HG02763 (cell line): ENCODE results near the gene ARHGAP32.
"Not testable (repeated sequence)": the region's sequence is repeated elsewhere in the genome, so short reads cannot be mapped to it uniquely, and the experiment has no call there.

Source experiments
- ATAC-seq: cut with Tn5 transposase; IDR thresholded peaks from one replicate; pipeline ENCODE4 v1.9.1; 2021; ENCODE audit warnings: mild to moderate bottlenecking, moderate library complexity; ENCODE audit not compliant: unreplicated experiment

ARHGAP32 gene

DNA sequence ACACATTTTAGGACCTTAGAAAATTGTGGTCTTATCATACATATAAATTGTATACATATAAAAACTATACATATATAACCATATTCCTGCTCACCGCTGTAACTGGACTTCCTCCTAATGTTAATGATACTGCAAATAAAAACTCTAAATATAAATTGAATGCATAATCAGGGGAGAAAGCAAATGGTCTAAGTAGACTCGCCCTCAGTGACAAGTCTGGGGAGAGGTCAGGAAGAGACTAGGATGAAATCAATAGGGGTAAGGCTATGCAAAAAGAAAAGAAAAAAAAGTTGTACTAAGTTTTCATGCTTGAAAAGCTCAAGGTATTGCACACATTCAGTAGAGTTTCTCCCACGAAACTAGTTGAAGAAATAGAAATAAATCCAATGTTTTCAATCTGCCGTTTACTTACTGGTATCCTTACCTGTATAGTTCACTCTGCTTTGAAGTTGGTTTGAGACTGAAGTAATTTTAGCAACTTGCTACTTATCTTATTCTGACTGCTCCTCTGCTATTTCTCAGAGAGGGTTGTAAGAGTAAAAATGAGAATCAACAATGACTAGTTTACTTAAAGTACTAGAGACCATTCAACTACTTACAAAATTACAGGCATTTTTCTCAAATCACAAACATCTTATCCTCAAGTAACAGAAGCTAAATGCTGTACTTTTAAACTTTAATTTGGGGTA is 12.2 kb upstream of the ARHGAP32 start:
- no peak for ATAC-seq

DNA sequence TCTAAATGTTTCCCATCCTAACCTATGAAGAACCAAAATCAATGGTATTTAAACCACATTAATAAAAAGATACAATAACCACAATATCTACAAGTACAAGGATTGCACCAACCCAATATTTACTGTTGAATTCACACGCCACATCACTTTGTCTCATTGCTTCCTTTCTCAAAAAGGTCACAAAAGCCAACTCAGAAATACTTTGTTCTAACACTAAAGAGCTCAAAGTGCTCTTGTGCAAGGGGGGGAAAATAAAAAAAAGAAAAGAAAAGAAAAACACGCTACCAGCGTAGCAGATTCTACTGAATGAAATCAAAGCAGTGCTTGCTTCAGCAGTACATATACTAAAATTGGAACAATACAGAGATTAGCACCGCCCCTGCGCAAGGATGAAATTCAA is 10.5 kb upstream of the ARHGAP32 start:
- ATAC-seq = no peak

DNA sequence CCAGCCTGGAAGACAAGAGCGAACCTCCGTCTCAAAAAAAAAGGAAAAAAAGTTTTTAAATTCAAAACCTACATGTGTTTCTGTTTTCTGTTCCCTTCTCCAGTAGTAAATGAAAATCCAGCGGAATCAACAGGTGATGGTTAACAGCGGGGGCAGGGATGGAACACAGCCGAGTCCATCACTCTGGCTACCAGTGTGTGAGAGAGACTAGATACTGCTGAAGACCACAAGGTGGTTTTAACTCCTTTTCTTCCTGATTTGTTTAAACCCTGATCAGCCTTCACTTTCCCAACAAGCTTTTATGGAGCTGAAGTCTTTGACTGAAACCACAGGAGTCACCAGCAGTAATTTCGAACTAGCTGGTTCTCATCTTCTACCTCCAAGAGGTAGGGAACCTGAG is 3.6 kb upstream of the ARHGAP32 start:
- no peak for ATAC-seq

DNA sequence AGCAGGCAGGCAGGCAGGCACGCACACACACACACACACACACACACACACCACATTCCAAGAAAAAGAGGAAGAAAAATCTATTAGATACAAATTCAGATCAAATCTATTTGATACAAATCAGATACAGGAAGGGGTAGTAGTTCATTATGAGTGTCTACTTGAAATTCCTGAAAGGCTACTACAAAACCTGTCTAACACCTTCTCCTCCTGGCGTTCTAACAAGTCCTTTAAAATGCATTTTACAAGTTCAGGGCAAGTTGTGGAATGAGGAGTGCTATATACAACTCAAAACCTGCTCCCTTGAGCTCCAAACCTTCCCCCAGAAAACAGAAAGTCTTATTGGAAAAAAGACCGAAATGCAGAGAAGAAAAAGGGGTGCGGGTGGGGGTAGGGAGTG is 476 bp downstream of the ARHGAP32 start:
- no peak for ATAC-seq

DNA sequence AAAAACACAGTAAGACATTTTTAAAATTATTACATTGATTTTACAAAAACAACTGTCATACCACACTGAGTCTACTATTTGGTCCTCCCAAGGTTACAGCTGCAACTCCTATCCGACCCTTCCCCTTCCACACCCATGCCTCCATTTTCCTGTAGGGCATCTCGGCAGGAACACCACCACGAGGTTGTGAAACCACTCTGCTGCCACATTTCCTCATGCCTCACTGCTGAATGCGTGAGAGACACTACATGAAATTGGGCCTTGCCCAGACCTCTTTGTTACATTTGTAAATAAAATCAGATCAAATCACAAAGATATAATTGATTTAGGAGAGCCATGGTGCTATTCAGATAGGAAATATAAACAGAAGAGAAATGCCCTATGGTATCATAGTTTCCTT is 2.0 kb downstream of the ARHGAP32 start:
- no peak for ATAC-seq

DNA sequence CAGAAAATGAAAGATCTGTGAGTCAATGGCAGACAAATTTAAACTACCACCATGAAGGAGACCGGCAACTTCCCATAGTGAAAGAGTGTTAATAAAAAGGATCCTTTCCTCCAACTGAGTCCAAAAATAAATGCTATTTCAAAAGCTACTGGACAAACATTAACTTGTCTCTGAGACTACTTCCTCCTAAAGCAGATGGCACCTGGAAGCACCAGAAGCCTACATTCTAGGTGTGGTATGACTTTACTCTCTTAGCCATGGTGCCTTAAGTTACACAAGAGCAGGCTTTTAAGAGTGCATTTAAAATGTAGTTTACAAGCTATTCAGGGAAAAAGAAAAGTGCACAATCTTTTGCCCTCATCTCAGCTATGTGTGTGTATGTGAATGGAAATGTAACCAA is 2.5 kb downstream of the ARHGAP32 start:
- ATAC-seq = no peak

DNA sequence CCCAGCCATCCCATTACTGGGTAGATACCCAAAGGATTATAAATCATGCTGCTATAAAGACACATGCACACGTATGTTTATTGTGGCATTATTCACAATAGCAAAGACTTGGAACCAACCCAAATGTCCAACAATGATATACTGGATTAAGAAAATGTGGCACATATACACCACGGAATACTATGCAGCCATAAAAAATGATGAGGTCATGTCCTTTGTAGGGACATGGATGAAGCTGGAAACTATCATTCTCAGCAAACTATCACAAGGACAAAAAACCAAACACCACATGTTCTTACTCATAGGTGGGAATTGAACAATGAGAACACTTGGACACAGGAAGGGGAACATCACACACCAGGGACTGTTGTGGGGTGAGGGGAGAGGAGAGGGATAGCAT is 7.0 kb downstream of the ARHGAP32 start:
- ATAC-seq = not testable (repeated sequence)

DNA sequence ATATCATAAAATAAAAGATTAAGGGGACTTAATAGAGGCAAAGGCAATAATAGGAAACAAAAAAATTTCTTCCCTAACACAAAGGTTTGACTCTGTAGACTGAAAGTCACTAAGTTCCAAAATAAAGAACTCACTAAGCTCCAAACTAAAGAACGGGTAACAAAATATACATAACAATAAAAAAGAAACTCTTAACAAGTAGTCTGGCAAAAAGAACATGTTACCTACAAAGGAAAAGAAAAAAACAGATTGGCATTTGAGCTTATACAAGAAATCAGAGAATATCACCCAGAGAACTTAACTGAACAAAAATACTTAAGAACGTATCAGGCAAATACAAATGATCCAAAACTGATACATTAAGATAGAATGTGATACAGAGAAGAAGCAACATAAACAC is 7.5 kb downstream of the ARHGAP32 start:
- ATAC-seq = no peak

DNA sequence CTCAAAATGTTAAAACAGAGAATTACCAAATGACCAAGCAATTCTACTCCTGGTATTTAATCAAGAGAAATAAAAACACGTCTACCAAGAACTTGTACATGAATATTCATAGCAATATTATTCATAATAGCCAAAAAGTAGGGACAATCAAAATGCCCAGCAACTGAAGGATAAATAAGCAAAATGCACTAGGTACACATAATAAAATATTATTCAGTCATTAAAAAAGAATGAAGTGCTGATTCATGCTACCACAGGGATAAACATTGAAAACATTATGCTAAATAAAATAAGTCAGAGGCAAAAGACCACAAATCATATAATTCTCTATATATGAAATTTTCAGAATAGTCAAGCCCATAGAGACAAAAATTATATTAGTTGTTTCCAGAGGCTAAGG is 24.8 kb downstream of the ARHGAP32 start:
- no peak for ATAC-seq

DNA sequence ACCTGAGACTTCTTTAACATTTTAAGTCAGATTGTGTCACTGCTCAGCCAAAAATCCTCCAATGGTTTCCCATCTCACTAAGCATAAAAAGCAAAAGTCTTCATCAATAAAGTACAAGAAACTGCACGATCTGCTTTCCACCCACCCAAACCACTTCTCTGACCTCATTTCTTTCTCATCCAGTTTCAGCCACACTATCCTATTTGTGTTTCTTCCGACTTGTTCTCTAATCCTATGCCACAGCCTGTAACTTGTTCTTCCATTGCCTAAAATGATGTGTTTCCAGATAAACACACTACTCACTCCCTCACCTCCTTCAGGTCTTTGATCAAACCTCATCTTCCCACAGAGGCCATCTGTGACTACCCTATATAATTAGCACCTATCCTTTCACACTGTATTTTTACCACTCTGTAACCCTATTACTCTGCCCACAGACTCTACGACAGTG is 28.4 kb downstream of the ARHGAP32 start:
- ATAC-seq = no peak

DNA sequence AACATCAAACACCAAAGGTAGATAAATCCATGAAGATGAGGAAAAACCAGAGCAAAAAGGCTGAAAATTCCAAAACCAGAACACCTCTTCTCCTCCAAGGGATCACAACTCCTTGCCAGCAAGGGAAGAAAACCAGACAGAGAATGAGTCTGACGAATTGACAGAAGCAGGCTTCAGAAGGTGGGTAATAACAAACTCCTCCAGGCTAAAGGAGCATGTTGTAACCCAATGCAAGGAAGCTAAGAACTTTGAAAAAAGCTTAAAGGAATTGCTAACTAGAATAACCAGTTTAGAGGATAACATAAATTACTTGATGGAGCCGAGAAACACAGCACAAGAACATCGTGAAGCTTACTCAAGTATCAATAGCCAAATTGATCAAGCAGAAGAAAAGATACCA is 35.0 kb downstream of the ARHGAP32 start:
- not testable (repeated sequence) for ATAC-seq

DNA sequence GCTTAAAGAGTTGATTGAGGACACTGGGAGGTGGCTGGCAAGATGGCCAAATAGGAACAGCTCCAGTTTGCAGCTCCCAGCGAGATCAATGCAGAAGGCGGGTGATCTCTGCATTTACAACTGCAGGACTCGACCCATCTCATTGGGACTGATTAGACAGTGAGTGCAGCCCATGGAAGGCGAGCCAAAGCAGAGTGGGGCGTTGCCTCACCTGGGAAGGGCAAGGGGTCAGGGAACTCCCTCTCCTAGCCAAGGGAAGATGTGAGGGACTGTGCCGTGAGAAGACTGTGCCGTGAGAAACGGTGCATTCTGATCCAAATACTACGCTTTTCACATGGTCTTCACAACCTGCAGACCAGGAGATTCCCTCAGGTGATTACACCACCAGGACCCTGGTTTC is 36.4 kb downstream of the ARHGAP32 start:
- no peak for ATAC-seq

DNA sequence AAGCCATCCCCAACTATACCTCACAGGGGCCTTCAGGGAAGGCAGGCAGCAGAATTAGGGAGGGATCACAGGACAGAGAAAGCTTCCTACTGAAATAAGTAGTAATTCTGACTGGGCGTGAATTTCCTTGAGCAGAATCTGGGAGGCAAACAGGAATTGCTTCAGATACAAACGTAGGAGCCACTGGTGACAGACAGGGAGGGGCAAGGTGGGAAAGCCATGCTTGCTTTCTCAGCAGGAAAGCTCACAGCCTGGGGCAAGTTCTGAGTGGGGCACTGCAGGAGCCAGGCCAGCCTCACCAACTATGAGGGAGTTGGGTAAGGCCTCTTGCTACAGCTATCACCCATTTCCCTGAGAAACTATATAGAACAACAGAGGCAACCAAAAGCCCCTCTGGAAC is 43.6 kb downstream of the ARHGAP32 start:
- no peak for ATAC-seq

DNA sequence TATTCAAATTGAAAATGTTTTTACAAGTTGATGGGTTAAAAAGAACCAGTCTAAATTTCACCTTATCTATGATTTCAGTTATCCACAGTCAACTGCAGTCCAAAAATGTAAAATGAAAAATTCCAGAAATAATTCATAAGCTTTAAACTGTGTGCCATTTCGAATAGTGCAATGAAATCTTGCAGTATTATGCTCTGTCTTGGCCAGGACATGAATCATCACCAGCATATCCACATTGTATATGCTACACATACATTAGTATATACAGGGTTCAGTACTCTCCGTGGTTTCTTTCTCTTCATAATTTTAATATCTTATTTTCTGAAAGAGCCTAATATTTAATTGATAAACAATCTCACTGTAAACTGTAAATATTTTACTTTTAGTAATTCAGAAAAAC is 45.9 kb downstream of the ARHGAP32 start:
- no peak for ATAC-seq

DNA sequence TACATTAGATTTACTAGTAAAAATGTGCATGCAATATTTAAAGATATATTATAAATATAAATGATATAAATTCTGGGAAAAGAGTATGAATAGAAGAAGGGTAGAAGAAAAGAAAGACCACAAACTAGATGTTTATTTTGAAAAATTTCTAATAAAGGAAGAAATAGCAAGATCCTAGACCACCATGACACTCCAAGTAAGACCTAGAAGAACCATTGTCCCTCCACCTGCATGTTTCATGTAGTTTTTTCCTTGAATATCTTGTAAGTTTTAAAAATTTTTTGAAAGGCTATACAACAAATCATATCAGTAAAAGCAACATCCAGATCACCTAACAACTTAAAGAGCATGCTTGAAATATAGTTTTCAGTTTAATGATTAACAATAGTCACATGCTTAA is 46.8 kb downstream of the ARHGAP32 start:
- ATAC-seq = no peak

DNA sequence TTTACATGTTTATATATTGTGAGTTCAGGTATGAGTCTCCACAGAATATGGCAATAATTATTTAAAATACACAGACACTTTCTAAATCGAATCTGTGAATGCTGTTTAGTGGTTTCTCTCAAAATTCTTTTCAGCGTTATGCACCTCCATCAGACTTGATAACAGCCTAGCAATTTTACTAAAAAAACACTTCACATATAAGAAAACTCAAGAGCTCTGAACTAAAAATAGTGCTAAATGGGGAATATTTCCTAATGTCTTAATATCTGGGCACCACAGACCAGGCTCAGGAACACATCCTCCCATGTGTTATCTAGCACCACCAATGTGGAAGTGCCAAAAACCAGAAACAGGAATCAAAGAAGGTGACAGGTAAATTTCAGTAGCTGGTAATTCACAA is 47.9 kb downstream of the ARHGAP32 start:
- ATAC-seq = no peak

DNA sequence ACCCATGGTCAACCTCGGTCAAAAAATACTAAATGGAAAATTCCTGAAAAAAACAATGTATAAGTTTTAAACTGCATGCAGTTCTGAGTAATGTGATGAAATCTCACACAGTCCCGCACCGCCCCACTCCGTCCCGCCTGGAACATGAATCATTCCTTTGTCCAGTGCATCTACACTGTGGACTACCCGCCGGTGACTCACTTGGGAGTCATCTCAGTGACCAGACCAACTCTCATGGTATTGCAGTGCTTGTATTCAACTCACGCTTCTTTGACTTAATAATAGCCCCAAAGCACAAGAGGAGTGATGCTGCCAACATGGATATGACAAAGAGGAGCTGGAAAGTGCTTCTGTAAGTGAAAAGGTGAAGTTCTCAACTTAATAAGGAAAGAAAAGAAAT is 48.8 kb downstream of the ARHGAP32 start:
- no peak for ATAC-seq

DNA sequence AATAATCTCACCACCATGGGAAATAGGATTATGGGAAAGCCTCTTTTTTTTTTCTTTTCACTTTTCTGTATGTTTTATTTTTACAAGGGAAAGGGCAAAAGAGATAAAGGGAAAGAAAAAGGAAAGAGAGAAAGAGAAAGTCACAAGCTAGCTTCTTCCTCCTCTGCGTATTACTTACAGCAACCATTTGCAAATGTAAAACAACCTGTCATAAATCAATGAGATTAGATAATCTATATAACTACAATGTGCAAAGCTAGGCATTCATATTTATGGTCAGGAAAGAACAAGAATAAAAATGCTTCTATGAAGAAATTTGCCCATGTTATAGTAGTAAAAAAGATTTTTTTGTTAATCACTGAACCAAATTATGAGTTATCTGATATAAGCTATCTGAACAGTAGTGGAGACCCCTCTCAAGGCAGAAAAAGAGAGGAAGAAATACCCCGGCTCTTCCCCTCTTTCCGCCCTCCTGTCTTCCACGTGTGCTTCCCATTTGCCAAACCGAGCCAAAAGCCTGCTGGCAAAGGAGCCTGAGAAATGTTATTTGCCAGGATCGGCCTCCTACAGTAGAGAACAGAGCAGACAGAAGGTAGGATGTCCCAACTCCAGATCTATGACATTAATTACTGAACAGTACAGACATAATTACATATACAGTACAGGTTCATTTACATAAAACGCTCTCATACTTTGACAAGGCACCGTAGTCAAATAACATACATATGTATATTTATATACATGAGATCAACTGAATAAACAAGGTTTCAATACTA is 50.2 kb downstream of the ARHGAP32 start:
- ATAC-seq = no peak

DNA sequence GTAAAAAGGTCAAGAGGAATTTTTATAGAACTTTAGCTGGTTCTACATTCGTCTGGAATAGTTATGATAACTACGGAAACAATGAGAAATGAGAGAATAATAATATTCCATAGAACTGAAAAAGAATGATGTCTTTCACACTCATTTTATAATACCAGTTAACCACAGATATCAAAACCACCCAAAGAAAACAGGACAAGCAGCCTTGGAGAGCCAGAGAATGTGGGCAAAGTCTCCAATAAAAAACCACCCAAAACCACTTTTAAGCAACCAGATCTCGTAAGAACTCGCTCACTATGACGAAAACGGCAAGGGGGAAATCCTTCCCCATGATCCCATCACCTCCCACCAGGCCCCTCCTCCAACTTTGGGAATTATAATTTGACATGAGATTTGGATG is 60.8 kb downstream of the ARHGAP32 start:
- ATAC-seq = no peak

DNA sequence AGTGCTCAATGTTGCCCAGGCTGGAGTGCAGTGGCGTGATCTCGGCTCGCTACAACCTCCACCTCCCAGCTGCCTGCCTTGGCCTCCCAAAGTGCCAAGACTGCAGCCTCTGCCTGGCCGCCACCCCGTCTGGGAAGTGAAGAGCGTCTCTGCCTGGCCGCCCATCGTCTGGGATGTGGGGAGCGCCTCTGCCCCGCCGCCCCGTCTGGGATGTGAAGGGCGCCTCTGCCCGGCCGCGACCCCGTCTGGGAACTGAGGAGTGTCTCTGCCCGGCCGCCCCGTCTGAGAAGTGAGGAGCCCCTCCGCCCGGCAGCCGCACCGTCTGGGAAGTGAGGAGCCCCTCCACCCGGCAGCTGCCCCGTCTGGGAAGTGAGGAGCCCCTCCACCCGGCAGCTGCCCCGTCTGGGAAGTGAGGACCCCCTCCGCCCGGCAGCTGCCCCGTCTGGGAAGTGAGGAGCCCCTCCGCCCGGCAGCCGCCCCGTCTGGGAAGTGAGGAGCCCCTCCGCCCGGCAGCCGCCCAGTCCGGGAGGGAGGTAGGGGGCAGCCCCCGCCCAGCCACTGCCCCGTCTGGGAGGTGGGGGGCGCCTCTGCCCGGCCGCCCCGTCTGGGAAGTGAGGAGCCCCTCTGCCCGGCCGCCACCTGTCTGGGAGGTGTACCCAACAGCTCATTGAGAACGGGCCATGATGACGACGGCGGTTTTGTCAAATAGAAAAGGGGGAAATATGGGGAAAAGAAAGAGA is 63.1 kb downstream of the ARHGAP32 start:
- not testable (repeated sequence) for ATAC-seq

DNA sequence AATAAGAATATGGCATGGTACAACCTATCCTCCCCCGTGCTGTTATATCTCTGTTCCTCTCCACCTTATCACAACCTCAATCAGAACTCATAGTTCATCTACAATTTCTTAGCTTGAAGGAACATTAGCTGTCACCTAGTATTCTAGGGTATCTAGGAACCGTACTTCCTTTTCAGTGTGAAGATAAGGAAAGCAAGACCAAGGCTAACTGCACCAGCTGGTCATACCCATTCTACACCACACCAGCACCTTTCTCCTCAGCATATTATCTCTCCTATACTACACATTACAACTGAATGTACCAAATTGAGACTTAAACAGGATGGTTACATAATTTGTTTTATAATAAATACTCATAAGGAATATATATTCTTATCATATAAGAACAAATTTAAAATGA is 73.1 kb downstream of the ARHGAP32 start:
- ATAC-seq = no peak
